GM18867 (cell line): ENCODE measurements around the gene ABCA12.

Source experiments
- ATAC-seq: cut with Tn5 transposase; IDR thresholded peaks from one replicate; pipeline ENCODE4 v1.9.1; 2021; ENCODE audit warnings: mild to moderate bottlenecking, moderate library complexity; ENCODE audit not compliant: unreplicated experiment

Gene ABCA12

GRCh38 chr2:215049341-215049740 is 89.1 kb downstream of the ABCA12 start:
- no peak for ATAC-seq

DNA sequence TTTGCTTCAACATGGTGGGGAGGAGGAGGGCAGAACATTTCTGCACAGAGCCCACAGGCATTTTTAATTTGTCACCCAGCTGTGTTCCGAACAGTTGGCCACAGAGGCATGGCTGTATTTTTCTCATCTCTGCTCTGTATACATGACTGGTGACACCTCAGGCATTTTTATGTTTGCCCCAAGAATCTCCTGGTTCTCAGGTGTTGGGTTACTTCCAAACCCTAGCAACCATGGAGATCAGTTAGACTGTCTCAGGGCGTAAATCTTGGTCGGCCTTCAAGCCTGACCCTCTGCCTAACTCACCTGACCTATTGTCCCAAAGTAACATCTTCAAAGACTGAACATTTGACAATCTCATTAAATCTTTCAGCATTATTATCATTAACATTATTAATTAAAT is 100.0 kb downstream of the ABCA12 start:
- no peak for ATAC-seq

DNA sequence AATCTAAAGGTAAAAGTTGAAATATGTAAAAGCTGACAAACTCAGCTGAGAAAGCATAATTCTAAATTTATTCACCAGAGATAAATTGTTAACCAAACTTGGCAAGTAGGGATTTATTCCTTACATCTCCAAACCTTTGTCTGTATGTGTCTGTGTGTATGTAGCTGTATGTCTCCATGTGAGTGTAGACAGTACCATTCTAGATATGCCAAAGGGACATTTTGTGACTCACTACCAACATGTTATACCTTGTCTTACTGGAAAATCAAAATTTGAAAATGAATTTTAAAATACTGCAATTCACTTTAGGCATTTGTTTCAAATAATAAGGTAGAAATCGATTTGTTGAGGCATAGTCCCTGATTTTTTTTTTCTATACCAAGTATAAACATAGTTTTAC is 102.1 kb downstream of the ABCA12 start:
- ATAC-seq = no peak

DNA sequence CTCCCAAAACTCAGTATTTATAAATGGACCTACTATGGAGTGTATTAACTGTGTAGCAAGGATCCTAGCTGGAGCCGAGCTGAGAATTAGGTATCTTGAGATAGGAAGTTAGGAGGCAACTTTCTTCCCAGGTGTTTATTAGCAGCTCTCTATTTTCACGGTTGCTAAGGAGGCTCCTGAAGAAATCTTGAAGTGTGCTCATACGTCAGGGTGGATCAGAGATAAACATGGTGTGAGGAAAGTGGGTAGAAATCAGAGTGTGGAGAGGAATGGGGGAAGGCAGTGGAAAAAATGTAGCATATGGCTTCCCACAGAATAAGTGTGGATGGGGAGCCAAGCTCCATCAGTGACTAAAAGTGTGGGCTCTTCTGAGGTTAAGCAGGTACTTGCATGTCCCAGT is 104.3 kb downstream of the ABCA12 start:
- ATAC-seq = no peak

DNA sequence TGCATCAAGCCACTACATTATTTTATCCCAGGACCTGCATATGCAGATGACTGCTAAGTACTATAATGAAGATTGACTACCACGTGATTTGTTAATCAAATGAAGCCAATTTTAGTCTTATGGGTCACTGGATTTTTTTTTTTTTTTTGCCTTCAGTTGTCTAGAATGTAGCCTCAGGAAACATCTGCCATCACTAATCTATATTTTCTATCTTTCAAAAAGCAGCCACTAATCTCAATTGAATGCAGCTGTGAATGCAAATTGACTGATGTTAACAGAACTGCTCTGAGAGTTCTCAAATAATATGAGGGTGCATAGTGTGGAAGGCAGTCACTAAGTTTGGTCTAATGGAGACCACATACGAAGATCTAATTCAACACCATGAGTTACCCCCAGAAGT is 106.3 kb downstream of the ABCA12 start:
- ATAC-seq = peak; percentile 83

DNA sequence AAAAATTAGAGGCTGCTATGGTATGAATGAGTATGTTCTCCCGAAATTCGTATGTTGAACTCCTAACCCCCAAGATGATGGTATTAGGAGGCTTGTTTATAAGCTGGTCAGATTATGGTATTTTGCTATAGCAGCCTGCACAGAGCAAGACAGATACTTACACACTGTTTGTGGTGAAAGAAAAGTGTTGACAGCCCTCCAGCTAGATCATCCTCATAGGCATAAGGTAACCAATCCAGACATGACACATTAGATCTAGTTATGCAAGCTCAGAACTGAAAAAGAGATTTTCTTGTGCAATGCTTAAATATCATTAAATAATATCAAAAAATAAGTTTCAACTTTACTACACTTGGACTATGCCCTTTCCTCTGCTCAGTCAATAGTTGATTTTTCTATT is 107.1 kb downstream of the ABCA12 start:
- no peak for ATAC-seq

DNA sequence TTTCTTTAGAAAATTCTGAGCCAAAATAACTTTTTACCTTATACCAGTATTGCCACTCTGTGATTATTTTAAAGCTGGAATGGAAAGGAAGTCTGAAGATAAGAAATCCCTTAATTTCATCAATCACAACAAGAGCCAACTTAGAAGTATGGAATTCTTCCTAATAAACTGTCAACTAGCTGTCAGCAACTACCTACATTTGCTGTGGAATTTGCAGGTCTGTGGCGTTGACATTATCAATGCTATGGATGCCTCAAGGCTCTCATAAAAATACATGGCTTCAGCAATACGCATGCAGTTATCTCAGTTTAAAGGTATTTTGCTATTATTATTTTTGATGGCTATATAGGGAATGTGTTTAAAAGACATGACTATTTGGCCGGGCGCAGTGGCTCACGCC is 108.5 kb downstream of the ABCA12 start:
- ATAC-seq = no peak

DNA sequence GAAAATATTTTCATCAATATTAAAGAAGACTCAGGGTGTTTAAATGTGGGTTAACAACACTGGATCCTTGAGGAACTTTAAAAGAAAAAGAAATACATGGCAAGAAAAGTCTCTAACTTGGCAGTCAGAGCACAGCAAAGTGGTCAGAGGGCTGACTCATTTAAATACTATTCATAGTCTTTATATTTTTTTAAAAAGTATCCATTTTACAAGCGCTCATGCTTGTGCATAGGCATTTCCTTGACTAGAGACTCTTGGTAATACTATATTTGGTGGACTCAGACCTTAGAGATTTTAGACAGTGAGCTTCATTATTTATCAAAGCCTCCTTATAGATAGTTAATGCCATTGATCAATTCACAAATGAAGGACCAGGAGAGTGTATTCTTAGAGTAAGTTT is 110.2 kb downstream of the ABCA12 start:
- no peak for ATAC-seq

GRCh38 chr2:215027779-215028178 is 110.6 kb downstream of the ABCA12 start:
- no peak for ATAC-seq

DNA sequence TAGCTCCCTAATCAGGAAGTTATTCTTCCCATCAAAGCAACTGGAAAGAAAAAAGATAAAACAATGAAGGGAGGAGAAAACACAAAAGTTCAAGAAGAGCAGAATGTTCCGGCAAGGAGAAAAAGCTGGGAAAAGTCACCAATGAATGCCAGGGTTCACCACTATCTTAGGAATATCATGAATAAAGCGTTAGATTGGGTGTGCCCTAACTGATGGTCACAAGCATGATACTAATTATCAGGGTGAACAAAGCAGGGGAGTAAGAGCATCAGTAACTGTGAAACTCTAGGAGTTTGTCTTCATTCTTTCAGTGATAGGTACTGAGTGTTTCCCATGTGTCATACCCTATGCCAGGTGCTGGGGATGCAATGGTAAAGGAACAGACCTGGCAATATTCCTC is 115.5 kb downstream of the ABCA12 start:
- ATAC-seq = no peak

DNA sequence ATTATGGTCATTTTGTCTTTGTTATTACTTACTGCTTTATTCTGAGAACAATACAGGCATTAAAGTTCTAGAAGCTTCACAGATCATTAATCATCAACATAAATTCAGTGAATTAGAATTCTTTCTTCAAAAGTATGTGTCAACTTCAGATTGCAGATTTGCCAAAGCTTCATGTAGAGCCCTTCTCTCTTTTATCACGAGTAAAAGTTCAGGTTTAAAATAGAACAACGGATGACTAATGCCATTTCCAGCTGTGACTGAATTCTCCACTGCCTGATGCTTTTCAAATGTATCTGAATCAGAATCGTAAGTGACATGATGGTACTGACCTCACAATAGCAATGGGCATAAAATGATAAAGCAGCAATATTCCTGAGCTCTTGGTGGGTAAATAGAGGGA is 116.0 kb downstream of the ABCA12 start:
- no peak for ATAC-seq

DNA sequence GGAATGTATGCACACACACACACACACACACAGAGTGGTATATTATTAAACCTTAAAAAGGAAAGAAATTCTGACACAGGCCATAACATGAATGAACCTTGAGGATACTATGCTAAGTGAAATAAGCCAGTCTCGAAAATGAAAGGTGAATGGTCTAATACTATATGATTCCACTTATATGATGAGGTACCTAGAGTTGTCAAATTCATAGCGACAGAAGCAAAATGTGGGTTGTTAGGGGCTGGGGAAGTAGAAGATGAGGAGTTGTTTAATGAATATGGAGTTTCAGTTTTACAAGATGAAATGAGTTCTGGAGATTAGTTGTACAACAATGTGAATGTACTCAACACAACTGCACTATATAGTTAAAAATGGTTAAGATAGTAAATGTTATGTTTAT is 118.1 kb downstream of the ABCA12 start:
- peak; percentile 41 for ATAC-seq

DNA sequence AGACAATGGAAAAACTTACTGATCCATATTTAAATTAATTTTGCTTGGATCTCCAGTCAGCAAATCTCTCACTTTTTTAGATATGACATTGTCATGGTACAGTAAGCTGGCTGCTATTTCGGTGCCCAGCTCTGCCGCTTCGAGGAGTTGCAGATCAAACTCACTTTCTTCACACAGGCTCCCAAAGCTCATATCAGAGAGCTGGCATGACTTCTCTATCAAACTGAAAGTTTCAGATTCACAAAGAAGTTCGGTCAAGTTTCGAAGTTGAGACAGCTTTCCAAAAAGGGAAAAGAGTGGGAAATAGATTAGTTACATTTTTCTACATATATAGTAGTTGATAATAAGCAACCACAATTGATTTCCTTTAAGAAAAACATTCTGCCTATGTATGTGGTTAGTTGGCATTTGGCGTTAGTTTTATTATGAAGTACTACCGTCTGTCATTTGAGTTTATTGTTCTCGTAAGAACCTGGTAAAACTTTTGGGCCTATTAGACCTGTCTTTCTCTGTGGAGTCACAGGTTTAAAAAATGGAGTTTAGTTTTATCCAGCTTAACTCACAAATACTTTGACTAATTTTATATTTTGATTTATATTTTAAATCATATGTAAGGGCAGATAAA is 118.8 kb downstream of the ABCA12 start:
- peak; percentile 76 for ATAC-seq

DNA sequence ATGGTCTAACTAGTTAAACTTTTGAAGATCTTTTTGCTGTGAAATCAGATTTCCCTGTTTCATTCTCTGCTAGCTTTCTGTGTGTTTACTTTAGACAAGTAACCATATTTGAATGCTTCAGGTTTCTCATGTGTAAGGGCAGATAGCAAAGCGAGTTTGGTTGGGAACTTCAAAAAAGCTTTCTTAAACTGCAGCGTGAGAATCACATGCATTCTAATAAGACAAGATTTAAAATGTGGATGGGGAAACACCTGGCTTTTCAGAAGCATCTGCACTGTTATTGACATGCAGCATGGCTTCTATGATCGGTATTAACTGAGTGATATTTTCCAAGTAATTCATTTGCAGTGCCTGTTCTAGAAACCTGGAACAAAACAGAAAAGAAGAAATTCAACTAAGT is 119.3 kb downstream of the ABCA12 start:
- peak; percentile 50 for ATAC-seq

DNA sequence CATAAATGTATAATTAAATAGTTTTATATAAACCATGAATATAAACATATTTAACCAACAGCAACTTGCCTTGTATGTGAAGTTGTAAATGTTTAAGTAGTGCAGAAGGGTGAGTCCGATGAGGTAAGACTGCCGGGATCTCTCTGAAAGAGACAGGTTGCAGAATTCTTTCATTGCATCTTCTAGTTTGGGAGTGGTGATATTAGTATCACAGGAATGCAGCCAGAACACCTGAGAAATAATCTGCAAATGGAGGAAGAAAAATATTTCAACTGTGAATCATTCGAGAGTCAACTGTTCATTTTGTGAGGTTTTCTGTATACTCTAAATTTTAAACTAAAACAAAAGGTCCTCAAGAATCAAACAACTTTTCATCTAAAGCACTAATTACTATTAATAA is 123.0 kb downstream of the ABCA12 start:
- ATAC-seq = no peak

GRCh38 chr2:215010390-215010789 is 128.0 kb downstream of the ABCA12 start:
- no peak for ATAC-seq

GRCh38 chr2:215003001-215003400 is 135.4 kb downstream of the ABCA12 start:
- ATAC-seq = peak; percentile 25

GRCh38 chr2:215002500-215002899 is 135.9 kb downstream of the ABCA12 start:
- ATAC-seq = peak; percentile 84

DNA sequence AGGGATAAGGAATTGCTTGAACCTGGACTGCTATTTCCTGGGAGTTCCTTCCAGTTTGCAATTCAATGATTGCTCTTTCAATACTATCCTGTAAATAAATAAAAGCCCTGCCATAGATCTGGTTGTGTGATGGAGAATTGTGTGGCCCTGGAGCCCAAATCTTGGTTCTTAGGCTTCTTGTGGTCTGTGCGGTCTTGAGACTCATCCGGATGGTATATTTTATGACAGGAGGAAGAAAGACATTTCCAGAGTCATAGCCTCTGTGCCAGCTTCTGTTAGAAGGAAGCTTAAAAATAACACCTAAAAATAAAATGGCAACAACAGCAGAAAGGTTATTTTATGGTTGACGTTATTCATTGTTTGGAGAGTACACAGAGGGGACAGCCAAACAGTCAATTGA is 137.7 kb downstream of the ABCA12 start:
- no peak for ATAC-seq

GRCh38 chr2:214995926-214996670 is 142.3 kb downstream of the ABCA12 start:
- ATAC-seq = peak; percentile 96

GRCh38 chr2:214995409-214995808 is 143.0 kb downstream of the ABCA12 start:
- ATAC-seq = peak; percentile 32

DNA sequence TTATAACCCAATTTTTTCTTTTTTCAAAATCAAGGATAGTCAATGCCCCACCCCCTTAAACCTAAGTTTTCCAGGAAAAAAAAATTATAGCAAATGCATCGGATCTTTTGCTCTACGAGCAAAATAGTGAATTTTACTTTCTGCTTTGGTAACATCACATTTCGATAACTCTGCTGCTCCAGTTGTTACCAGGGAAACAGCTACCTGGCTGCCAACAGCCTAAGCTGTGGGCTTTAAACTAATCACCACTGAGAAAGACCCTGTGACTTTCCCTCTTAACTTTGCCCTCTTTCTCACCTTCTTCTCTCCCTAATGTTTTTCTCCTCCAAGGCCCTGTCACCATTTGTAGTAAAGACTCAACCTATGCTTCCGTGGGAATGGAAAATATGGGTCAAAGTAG is 145.5 kb downstream of the ABCA12 start:
- no peak for ATAC-seq

GRCh38 chr2:214989187-214989586 is 149.2 kb downstream of the ABCA12 start:
- no peak for ATAC-seq
